ENCODE data around the gene DENND1A.
A peak's percentile ranks its signal among the peaks of the same experiment; 100 is the strongest.

Gene DENND1A

GRCh38 chr9:123371228-123371584 lies 558.7 kb downstream of the DENND1A start:
- no peak overlapping the region for H4K8ac ChIP-seq (ENCODE audit: low read length)
- no peak overlapping the region for H3K4ac ChIP-seq (ENCODE audit: low read depth in 1 of 2, low read length in 2 of 2)

GRCh38 chr9:123370526-123371227 lies 559.2 kb downstream of the DENND1A start:
- no peak overlapping the region for H2BK12ac ChIP-seq (ENCODE audit: low read length in 2 of 2)
- WGBS: 87% methylated on average over 29 of the region's 29 CpGs
- no peak overlapping the region for H2BK120ac ChIP-seq (ENCODE audit: low read depth, low read length)
- no peak overlapping the region for H3K4me2 ChIP-seq (ENCODE audit: low read length, poor library complexity, severe bottlenecking)
- no peak overlapping the region for H3K4me3 ChIP-seq (ENCODE audit: insufficient read depth in 1 of 2, low read depth in 1 of 2, low read length in 2 of 2)
- H3K4ac ChIP-seq (ENCODE audit: low read depth in 1 of 2, low read length in 2 of 2): no peak overlapping the region
- peaks cover 23 to 72% of the 10 kb centered on the region in 2 experiments for H3K27me3 ChIP-seq (ENCODE audit: control insufficient read depth in 1 of 2, insufficient read depth in 1 of 2, low read length in 2 of 2)
- no peak overlapping the region for H2AK5ac ChIP-seq (ENCODE audit: low read length, severe bottlenecking)
- no peak overlapping the region for H3K23ac ChIP-seq (ENCODE audit: low read length in 2 of 2)
- peak overlapping the region; percentile 62 for H4K91ac ChIP-seq (ENCODE audit: low read length)
- H3K4me1 ChIP-seq (ENCODE audit: control insufficient read depth, insufficient read depth, low read depth, low read length): peaks cover 50% of the 10 kb centered on the region
- H4K8ac ChIP-seq (ENCODE audit: low read length): no peak overlapping the region
- DNase-seq: no peak
- H2AFZ ChIP-seq (ENCODE audit: low read depth, low read length): no peak overlapping the region
- H3K79me1 ChIP-seq (replicated peaks; ENCODE audit: low read length, poor library complexity, severe bottlenecking): no peaks in the 10 kb centered on the region
- H3K9ac ChIP-seq (ENCODE audit: low read length): no peak overlapping the region
- H3K27ac ChIP-seq (ENCODE audit: low read length, poor library complexity, severe bottlenecking): no peak overlapping the region
- no peak overlapping the region for H2BK15ac ChIP-seq (ENCODE audit: low read depth, poor library complexity, severe bottlenecking)
- H3K36me3 ChIP-seq (ENCODE audit: control insufficient read depth in 1 of 2, insufficient read depth in 2 of 2, low read depth in 1 of 2, low read length in 2 of 2): no peaks in the 10 kb centered on the region
- H3K14ac ChIP-seq (ENCODE audit: low read length in 2 of 2): no peak overlapping the region
- no peak overlapping the region for H2BK5ac ChIP-seq (ENCODE audit: low read depth, low read length, poor library complexity, severe bottlenecking)
- no peak overlapping the region for H3K18ac ChIP-seq (ENCODE audit: low read depth in 1 of 2, low read length in 2 of 2)
- H3K9me3 ChIP-seq (ENCODE audit: control insufficient read depth, low read length): no peaks in the 10 kb centered on the region

More at GRCh38 chr9:123371228-123371584, 558.7 kb downstream of the DENND1A start:
- H3K27me3 ChIP-seq (ENCODE audit: control insufficient read depth in 1 of 2, insufficient read depth in 1 of 2, low read length in 2 of 2): peaks cover 23 to 76% of the 10 kb centered on the region in 2 experiments
- no peak overlapping the region for H3K9ac ChIP-seq (ENCODE audit: low read length)
- H3K79me1 ChIP-seq (replicated peaks; ENCODE audit: low read length, poor library complexity, severe bottlenecking): no peaks in the 10 kb centered on the region
- no peak overlapping the region for H3K4me2 ChIP-seq (ENCODE audit: low read length, poor library complexity, severe bottlenecking)
- H2AFZ ChIP-seq (ENCODE audit: low read depth, low read length): no peak overlapping the region
- H3K18ac ChIP-seq (ENCODE audit: low read depth in 1 of 2, low read length in 2 of 2): no peak overlapping the region
- WGBS: 90% methylated on average over 16 of the region's 18 CpGs
- H4K91ac ChIP-seq (ENCODE audit: low read length): no peak overlapping the region
- no peak for DNase-seq
- no peaks in the 10 kb centered on the region for H3K36me3 ChIP-seq (ENCODE audit: control insufficient read depth in 1 of 2, insufficient read depth in 2 of 2, low read depth in 1 of 2, low read length in 2 of 2)
- no peak overlapping the region for H3K27ac ChIP-seq (ENCODE audit: low read length, poor library complexity, severe bottlenecking)
- H3K4me3 ChIP-seq (ENCODE audit: insufficient read depth in 1 of 2, low read depth in 1 of 2, low read length in 2 of 2): no peak overlapping the region
- H3K14ac ChIP-seq (ENCODE audit: low read length in 2 of 2): no peak overlapping the region
- H2BK15ac ChIP-seq (ENCODE audit: low read depth, poor library complexity, severe bottlenecking): no peak overlapping the region
- H2AK5ac ChIP-seq (ENCODE audit: low read length, severe bottlenecking): no peak overlapping the region
- H3K9me3 ChIP-seq (ENCODE audit: control insufficient read depth, low read length): no peaks in the 10 kb centered on the region
- no peak overlapping the region for H2BK5ac ChIP-seq (ENCODE audit: low read depth, low read length, poor library complexity, severe bottlenecking)
- H2BK12ac ChIP-seq (ENCODE audit: low read length in 2 of 2): no peak overlapping the region
- no peak overlapping the region for H3K23ac ChIP-seq (ENCODE audit: low read length in 2 of 2)
- H2BK120ac ChIP-seq (ENCODE audit: low read depth, low read length): no peak overlapping the region
- peaks cover 48% of the 10 kb centered on the region for H3K4me1 ChIP-seq (ENCODE audit: control insufficient read depth, insufficient read depth, low read depth, low read length)

- Histone ChIP-seq H2AK5ac (ENCODE audit: low read length, severe bottlenecking) (no peak overlapping the region), H3K36me3 (ENCODE audit: control insufficient read depth in 1 of 2, insufficient read depth in 2 of 2, low read depth in 1 of 2, low read length in 2 of 2) (no peaks in the 10 kb centered on the region), H3K79me1 (replicated peaks; ENCODE audit: low read length, poor library complexity, severe bottlenecking) (no peaks in the 10 kb centered on the region), H4K8ac (ENCODE audit: low read length) (no peak overlapping the region), H3K27me3 (ENCODE audit: control insufficient read depth in 1 of 2, insufficient read depth in 1 of 2, low read length in 2 of 2) (peaks cover 23 to 66% of the 10 kb centered on the region in 2 experiments), H3K4ac (ENCODE audit: low read depth in 1 of 2, low read length in 2 of 2) (no peak overlapping the region), H3K14ac (ENCODE audit: low read length in 2 of 2) (no peak overlapping the region), H3K4me3 (ENCODE audit: insufficient read depth in 1 of 2, low read depth in 1 of 2, low read length in 2 of 2) (no peak overlapping the region), H2BK15ac (ENCODE audit: low read depth, poor library complexity, severe bottlenecking) (no peak overlapping the region), H3K9ac (ENCODE audit: low read length) (no peak overlapping the region), H3K27ac (ENCODE audit: low read length, poor library complexity, severe bottlenecking) (no peak overlapping the region), H2AFZ (ENCODE audit: low read depth, low read length) (no peak overlapping the region), H3K4me1 (ENCODE audit: control insufficient read depth, insufficient read depth, low read depth, low read length) (peaks cover 47% of the 10 kb centered on the region), H4K91ac (ENCODE audit: low read length) (peak overlapping the region; percentile 62), H2BK12ac (ENCODE audit: low read length in 2 of 2) (no peak overlapping the region), H3K4me2 (ENCODE audit: low read length, poor library complexity, severe bottlenecking) (no peak overlapping the region), H3K18ac (ENCODE audit: low read depth in 1 of 2, low read length in 2 of 2) (no peak overlapping the region), H3K9me3 (ENCODE audit: control insufficient read depth, low read length) (no peaks in the 10 kb centered on the region), H2BK5ac (ENCODE audit: low read depth, low read length, poor library complexity, severe bottlenecking) (no peak overlapping the region), H3K23ac (ENCODE audit: low read length in 2 of 2) (no peak overlapping the region), H2BK120ac (ENCODE audit: low read depth, low read length) (no peak overlapping the region)
- WGBS: 90% methylated on average over 13 of the region's 13 CpGs
- no peak for DNase-seq
These were observed 559.8 kb downstream of the DENND1A start for GRCh38 chr9:123370108-123370507.

- no peaks in the 10 kb centered on the region for H3K79me1 ChIP-seq (replicated peaks; ENCODE audit: low read length, poor library complexity, severe bottlenecking)
- H3K18ac ChIP-seq (ENCODE audit: low read depth in 1 of 2, low read length in 2 of 2): no peak overlapping the region
- peaks cover 46% of the 10 kb centered on the region for H3K4me1 ChIP-seq (ENCODE audit: control insufficient read depth, insufficient read depth, low read depth, low read length)
- H3K9ac ChIP-seq (ENCODE audit: low read length): no peak overlapping the region
- 57% methylated on average over 3 of the region's 3 CpGs for WGBS
- H3K4me3 ChIP-seq (ENCODE audit: insufficient read depth in 1 of 2, low read depth in 1 of 2, low read length in 2 of 2): no peak overlapping the region
- no peak overlapping the region for H3K27ac ChIP-seq (ENCODE audit: low read length, poor library complexity, severe bottlenecking)
- H3K14ac ChIP-seq (ENCODE audit: low read length in 2 of 2): no peak overlapping the region
- DNase-seq: no peak
- H3K9me3 ChIP-seq (ENCODE audit: control insufficient read depth, low read length): no peaks in the 10 kb centered on the region
- H3K4ac ChIP-seq (ENCODE audit: low read depth in 1 of 2, low read length in 2 of 2): no peak overlapping the region
- H2BK120ac ChIP-seq (ENCODE audit: low read depth, low read length): no peak overlapping the region
- H2BK5ac ChIP-seq (ENCODE audit: low read depth, low read length, poor library complexity, severe bottlenecking): no peak overlapping the region
- H2BK15ac ChIP-seq (ENCODE audit: low read depth, poor library complexity, severe bottlenecking): no peak overlapping the region
- no peaks in the 10 kb centered on the region for H3K36me3 ChIP-seq (ENCODE audit: control insufficient read depth in 1 of 2, insufficient read depth in 2 of 2, low read depth in 1 of 2, low read length in 2 of 2)
- peaks cover 23 to 58% of the 10 kb centered on the region in 2 experiments for H3K27me3 ChIP-seq (ENCODE audit: control insufficient read depth in 1 of 2, insufficient read depth in 1 of 2, low read length in 2 of 2)
- no peak overlapping the region for H3K4me2 ChIP-seq (ENCODE audit: low read length, poor library complexity, severe bottlenecking)
- H2BK12ac ChIP-seq (ENCODE audit: low read length in 2 of 2): no peak overlapping the region
- peak overlapping the region; percentile 69 for H2AK5ac ChIP-seq (ENCODE audit: low read length, severe bottlenecking)
- no peak overlapping the region for H2AFZ ChIP-seq (ENCODE audit: low read depth, low read length)
- no peak overlapping the region for H4K8ac ChIP-seq (ENCODE audit: low read length)
- H3K23ac ChIP-seq (ENCODE audit: low read length in 2 of 2): no peak overlapping the region
- no peak overlapping the region for H4K91ac ChIP-seq (ENCODE audit: low read length)
These were observed 560.6 kb downstream of the DENND1A start for GRCh38 chr9:123369296-123369695.
